Heart left ventricle (tissue), 16 donors: ENCODE data around the gene TNIP1. TPM values are rescaled to one million over a fixed set of nuclear protein-coding genes. Genes with fewer than 3 reads are reported as not detected.
A peak's percentile ranks its signal among the peaks of the same experiment; 100 is the strongest.

ENCODE experiments used
- ATAC-seq, 4 donors: fragments of 200-7000 bp; cut with Tn5 transposase; one replicate each; pipeline ENCODE4 v1.9.1; 2020 to 2022; ENCODE audit warnings: moderate library complexity in 4 of 4, mild to moderate bottlenecking in 3 of 4, moderate number of reproducible peaks in 1 of 4
- DNase-seq, 5 donors: peaks; one replicate each; pipeline ENCODE4 v3.0.0-alpha.2; 2020
- H3K27ac ChIP-seq, 12 donors: fragments of 200-600 bp; sonication (generic) in 4 of 12; one replicate each; pipeline versions ENCODE4 v1.5.0 to v1.8.0; 2016 to 2022; ENCODE audit warnings: mild to moderate bottlenecking in 2 of 12
- H3K27me3 ChIP-seq, 9 donors: fragments of 200-600 bp; sonication (generic) in 2 of 9; one replicate each; pipeline versions ENCODE4 v1.5.1 to v1.8.0; 2016 to 2022; ENCODE audit warnings: mild to moderate bottlenecking in 3 of 9
- H3K36me3 ChIP-seq, 9 donors: fragments of 200-600 bp; sonication (generic) in 2 of 9; one replicate each; pipeline versions ENCODE4 v1.5.0 to v1.8.0; 2018 to 2022; ENCODE audit warnings: mild to moderate bottlenecking in 2 of 9
- H3K4me1 ChIP-seq, 12 donors: fragments of 200-600 bp; sonication (generic) in 4 of 12; one replicate each; pipeline versions ENCODE4 v1.5.0 to v1.8.0; 2016 to 2022; ENCODE audit warnings: mild to moderate bottlenecking in 3 of 12
- H3K4me3 ChIP-seq, 12 donors: fragments of 200-600 bp; sonication (generic) in 4 of 12; one replicate each; pipeline versions ENCODE4 v1.5.0 to v1.8.0; 2017 to 2022; ENCODE audit warnings: mild to moderate bottlenecking in 9 of 12, moderate library complexity in 4 of 12
- H3K9me3 ChIP-seq, 12 donors: fragments of 200-600 bp; sonication (generic) in 4 of 12; one replicate each; pipeline versions ENCODE4 v1.5.0 to v1.8.0; 2016 to 2022; ENCODE audit warnings: mild to moderate bottlenecking in 1 of 12
- POLR2A ChIP-seq, 2 donors: fragments of 450-650 bp; IDR thresholded peaks; one replicate each; pipeline ENCODE4 v1.6.1; 2017; ENCODE audit warnings: antibody characterized with exemption in 2 of 2, mild to moderate bottlenecking in 2 of 2, moderate library complexity in 2 of 2
- WGBS, 4 donors: extraction: QIAGEN DNeasy Blood & Tissue Kit in 2 of 4; methylation state at CpG; one replicate each; pipeline versions ENCODE4 v1.1.5 to v1.1.7; 2013 to 2018; 5-methylcytosine and 5-hydroxymethylcytosine counted together
- intact Hi-C, 10 donors: fragments of 100-400 bp; cut with DNase I; formaldehyde crosslinking; loops; one replicate each; pipeline versions ENCODE4 v1.11.1 to v1.14.2; 2022
- polyA plus RNA-seq, 2 donors: library from polyadenylated mRNA; stranded (reverse); fragments of 200-250 nt; gene quantifications; one replicate each; pipeline ENCODE4 v1.2.3, GENCODE V29; 2013
- total RNA-seq, 9 donors: library from RNA; depleted of rRNA in 2 of 9; stranded (reverse); fragments of >200 nt in 2 of 9; fragmentation: NEBNext Ultra II Directional in 3 of 9; extraction: Animal tissue kit (Norgen Biotek cat#: 25700) in 3 of 9; gene quantifications; one replicate each; pipeline versions ENCODE4 v1.1.0 to v1.2.4, GENCODE V29; 2016 to 2023
- TF ChIP-seq, protein P1 (sequence below), 12 donors: fragments of 200-600 bp; sonication (generic) in 4 of 12; IDR thresholded peaks; one replicate each; pipeline versions ENCODE4 v1.5.0 to v1.8.0; 2018 to 2022; ENCODE audit warnings: antibody characterized with exemption in 12 of 12, mild to moderate bottlenecking in 5 of 12
- donor health status: ischemic (EF 13 %, LVEDD 7.1; RV severe dilation, severe dysfunction).
- donor health status: healthy with polysubstance abuse.
- donor health status: DM: no; HTN: yes; CAD: no.
- donor health status: DM: no; HTN: no; CAD: no.
- donor health status: ischemic (EF 25% LVEDD 6.9; RV normal size, moderate dysfunction).
- donor health status: ischemic (EF 25% LVEDD 5.7; RV mildly dilated, moderate dysfunction).
- donor health status: healthy.
- donor health status: DM: yes; HTN: yes; CAD: no.
- donor health status: ischemic (EF 35%, LVEDD 5.7; RV mildly dilated, moderate dysfunction).
- donor health status: nonischemic (EF 11% LVEDD 7.7; RV severe dilation, severe dysfunction).
- donor health status: DM: yes; HTN: yes; CAD: no.
- donor health status: PGD.
- donor health status: ischemic (EF 29% LVEDD 5.4; RV normal size, mild dysfunction).
- donor health status: nonischemic (EF 23%, LVEDD 6.1; RV moderate dilation, normal function).

TNIP1 gene
- total and polyA plus RNA-seq, 11 donors: 86.0 to 180 (median 108) TPM

DNA sequence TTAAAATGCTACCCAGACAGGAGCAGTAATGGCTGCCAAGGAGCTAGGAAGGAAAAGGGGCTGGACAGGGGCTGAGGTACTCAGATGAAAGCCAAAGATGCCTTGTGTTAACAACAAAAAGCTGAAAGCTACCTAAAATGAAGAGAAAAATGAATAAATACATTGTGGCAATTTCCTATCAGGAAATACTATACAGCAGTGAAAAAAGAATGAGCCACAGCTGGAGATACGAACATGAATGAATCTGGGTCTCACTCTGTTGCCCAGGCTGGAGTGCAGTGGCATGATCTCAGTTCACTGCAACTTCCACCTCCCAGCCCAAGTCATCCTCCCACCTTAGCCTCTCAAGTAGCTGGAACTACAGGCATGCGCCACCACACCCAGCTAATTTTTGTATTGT, 6.3 kb downstream of the TNIP1 start:
- peaks cover 12 to 90% (median 64%) of the 10 kb centered on the region in 12 donors for H3K4me1 ChIP-seq
- ATAC-seq (no peak), DNase-seq (no peak)
- intact Hi-C loops: loop anchor here in 1 of 10 donors (5.0 kb wide), 1 partner anchor 33 kb away; no protein-coding TSS in a partner anchor
- WGBS, 4 donors: 94 to 100% (median 95%) methylated on average over 2 of the region's 2 CpGs
- H3K4me3 ChIP-seq: no peak overlapping the region
- H3K9me3 ChIP-seq: no peaks in the 10 kb centered on the region
- no peak for TF ChIP-seq POLR2A (IDR thresholded peaks at IDR 0.05)
- TF ChIP-seq, protein P1, sequence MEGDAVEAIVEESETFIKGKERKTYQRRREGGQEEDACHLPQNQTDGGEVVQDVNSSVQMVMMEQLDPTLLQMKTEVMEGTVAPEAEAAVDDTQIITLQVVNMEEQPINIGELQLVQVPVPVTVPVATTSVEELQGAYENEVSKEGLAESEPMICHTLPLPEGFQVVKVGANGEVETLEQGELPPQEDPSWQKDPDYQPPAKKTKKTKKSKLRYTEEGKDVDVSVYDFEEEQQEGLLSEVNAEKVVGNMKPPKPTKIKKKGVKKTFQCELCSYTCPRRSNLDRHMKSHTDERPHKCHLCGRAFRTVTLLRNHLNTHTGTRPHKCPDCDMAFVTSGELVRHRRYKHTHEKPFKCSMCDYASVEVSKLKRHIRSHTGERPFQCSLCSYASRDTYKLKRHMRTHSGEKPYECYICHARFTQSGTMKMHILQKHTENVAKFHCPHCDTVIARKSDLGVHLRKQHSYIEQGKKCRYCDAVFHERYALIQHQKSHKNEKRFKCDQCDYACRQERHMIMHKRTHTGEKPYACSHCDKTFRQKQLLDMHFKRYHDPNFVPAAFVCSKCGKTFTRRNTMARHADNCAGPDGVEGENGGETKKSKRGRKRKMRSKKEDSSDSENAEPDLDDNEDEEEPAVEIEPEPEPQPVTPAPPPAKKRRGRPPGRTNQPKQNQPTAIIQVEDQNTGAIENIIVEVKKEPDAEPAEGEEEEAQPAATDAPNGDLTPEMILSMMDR (IDR thresholded peaks at IDR 0.05): no peak
- H3K27ac ChIP-seq: no peak overlapping the region
- H3K27me3 ChIP-seq: no peaks in the 10 kb centered on the region
- peaks cover 0 to 35% (median 6%) of the 10 kb centered on the region in 9 donors for H3K36me3 ChIP-seq

DNA sequence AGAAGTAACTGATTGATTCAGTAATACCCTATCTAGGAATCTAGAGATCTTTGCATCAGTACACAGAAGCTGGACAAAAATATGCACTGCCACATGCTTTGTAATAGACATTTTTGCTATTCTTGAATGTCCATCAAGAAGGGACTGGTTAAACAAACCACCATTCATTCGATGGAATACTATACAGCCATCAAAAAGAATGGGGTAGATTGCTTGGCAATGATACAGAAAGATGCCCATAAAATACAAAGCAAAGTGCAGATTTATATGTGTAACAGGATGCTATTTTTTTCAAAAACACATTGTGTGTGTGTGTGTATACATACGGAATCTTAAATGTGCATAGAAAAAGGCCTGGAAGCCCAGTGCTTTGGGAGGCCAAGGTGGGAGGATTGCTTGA, 7.6 kb downstream of the TNIP1 start:
- no peak for DNase-seq
- Histone ChIP-seq H3K36me3 (peaks cover 0 to 28% (median 6%) of the 10 kb centered on the region in 9 donors), H3K9me3 (no peaks in the 10 kb centered on the region), H3K27me3 (no peaks in the 10 kb centered on the region), H3K4me3 (no peak overlapping the region), H3K4me1 (peaks cover 4 to 90% (median 65%) of the 10 kb centered on the region in 12 donors), H3K27ac (peak overlapping the region in 2 of 12 donors; percentile 36 to 54)
- WGBS, 4 donors: 96 to 100% (median 98%) methylated on average over 2 of the region's 2 CpGs
- intact Hi-C loops: loop anchor here in 1 of 10 donors (5.0 kb wide), 1 partner anchor 34 kb away; no protein-coding TSS in a partner anchor
- no peak for ATAC-seq
- TF ChIP-seq, protein P1 (IDR thresholded peaks at IDR 0.05): no peak
- no peak for TF ChIP-seq POLR2A (IDR thresholded peaks at IDR 0.05)

DNA sequence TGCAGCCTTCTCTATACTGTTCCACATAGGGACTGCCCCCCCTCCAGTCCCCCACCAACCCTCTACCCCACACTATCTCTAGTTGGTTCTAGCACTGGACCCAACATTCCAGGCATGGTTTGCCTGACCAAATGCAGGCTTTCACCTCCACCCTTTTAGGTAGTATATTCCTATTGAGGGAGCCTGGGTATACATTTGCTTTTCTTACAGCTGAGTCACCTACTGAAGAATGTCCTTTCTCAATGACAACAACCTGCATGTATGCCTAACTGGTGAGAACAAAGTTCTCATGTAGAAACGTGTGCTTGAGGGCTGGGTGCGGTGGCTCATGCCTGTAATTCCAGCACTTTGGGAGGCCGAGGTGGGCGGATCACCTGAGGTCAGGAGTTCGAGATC, 8.2 kb downstream of the TNIP1 start:
- intact Hi-C loops: loop anchor here in 1 of 10 donors (5.0 kb wide), 1 partner anchor 35 kb away; no protein-coding TSS in a partner anchor
- WGBS, 4 donors: 63 to 85% (median 81%) methylated on average over 5 of the region's 5 CpGs
- H3K27ac ChIP-seq: peak overlapping the region in 10 of 12 donors; percentile 3 to 54 (median 32)
- no peak overlapping the region for H3K4me3 ChIP-seq
- TF ChIP-seq, protein P1 (IDR thresholded peaks at IDR 0.05): no peak
- no peak for TF ChIP-seq POLR2A (IDR thresholded peaks at IDR 0.05)
- H3K9me3 ChIP-seq: no peaks in the 10 kb centered on the region
- H3K27me3 ChIP-seq: no peaks in the 10 kb centered on the region
- H3K36me3 ChIP-seq: peaks cover 0 to 23% (median 4%) of the 10 kb centered on the region in 9 donors
- no peak for ATAC-seq
- peaks cover 0 to 90% (median 65%) of the 10 kb centered on the region in 12 donors for H3K4me1 ChIP-seq
- peak in 1 of 5 donors; percentile 25 for DNase-seq

DNA sequence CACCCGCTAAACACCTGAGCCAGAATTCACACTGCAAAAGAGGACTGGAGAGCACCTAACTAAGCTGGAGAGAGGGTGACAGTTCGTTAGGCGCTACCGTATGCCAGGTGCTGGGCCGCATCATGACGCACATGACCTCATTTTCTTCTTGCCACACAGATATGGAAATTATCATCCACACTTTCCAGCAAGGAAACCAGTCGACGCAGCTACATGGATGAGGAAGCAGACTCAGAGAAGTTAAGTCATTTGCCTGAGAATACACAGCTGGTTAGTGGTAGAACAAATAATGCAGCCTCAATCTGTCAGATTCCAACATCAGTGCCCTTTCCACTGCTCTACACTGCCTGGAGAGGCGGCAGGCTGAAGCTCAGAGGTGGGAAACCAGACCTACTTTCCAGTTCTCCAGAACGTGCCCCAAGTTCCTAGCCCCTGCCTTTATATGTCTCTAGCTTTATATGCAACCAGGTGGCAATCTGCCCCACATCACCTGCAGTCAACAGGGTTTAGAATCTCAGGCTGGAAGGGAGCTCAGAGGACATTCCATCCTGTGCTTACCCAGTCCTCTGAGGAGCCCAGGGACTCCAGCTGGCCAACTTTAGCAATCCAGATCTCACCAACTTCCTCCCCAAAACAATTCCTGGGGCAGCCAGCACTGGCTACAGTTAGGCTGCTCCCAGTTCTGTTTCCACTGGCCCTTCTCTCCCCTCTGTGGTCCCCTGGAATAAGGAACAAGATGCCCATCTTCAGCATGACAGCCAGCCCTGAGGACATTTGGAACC, 8.8 kb downstream of the TNIP1 start:
- TF ChIP-seq POLR2A (IDR thresholded peaks at IDR 0.05): no peak
- TF ChIP-seq, protein P1 (IDR thresholded peaks at IDR 0.05): no peak
- intact Hi-C loops: loop anchor here in 1 of 10 donors (5.0 kb wide), 1 partner anchor 35 kb away; no protein-coding TSS in a partner anchor
- 84 to 90% (median 86%) methylated on average over 9 to 10 of the region's 10 CpGs for WGBS, 4 donors

More for the DNA sequence above, 8.8 kb downstream of the TNIP1 start:
- Histone ChIP-seq H3K9me3 (no peaks in the 10 kb centered on the region), H3K4me1 (peaks cover 0 to 90% (median 65%) of the 10 kb centered on the region in 12 donors), H3K4me3 (no peak overlapping the region), H3K27ac (peak overlapping the region in 10 of 12 donors; percentile 3 to 54 (median 26)), H3K36me3 (peaks cover 0 to 23% (median 3%) of the 10 kb centered on the region in 9 donors), H3K27me3 (no peaks in the 10 kb centered on the region)
- ATAC-seq (no peak), DNase-seq (peak in 1 of 5 donors; percentile 16)
